ENCODE measurements around the gene PLA2G15.

The PLA2G15 gene

DNA sequence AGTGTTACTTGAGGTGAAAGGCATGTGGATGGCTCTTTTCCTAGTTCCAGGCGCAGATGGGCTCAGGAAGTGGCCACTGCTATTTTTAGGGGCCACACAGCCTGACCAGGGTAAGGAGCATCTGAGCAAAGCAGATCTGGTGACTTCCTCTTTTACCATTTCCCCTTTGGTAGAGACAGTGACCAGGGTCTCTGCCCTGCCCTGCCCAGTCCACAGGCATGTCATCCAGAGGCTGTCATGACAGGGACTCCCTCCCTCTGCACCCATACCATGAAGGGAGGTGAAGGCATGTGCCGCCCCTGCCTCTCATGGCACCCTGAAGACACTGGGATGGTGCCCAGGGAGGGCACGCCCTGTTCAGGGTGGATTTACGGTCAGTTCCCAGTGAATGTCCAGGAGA is 2.2 kb downstream of the PLA2G15 start:
- H3K4me3 ChIP-seq (ENCODE audit: low read length): no peak overlapping the region
- DNase-seq (ENCODE audit: low read depth, low spot score): no peak

- H3K4me3 ChIP-seq (ENCODE audit: low read length): no peak overlapping the region
- DNase-seq (ENCODE audit: low read depth, low spot score): no peak
Measured at GRCh38 chr16:68247932-68248331, 2.8 kb downstream of the PLA2G15 start.

DNA sequence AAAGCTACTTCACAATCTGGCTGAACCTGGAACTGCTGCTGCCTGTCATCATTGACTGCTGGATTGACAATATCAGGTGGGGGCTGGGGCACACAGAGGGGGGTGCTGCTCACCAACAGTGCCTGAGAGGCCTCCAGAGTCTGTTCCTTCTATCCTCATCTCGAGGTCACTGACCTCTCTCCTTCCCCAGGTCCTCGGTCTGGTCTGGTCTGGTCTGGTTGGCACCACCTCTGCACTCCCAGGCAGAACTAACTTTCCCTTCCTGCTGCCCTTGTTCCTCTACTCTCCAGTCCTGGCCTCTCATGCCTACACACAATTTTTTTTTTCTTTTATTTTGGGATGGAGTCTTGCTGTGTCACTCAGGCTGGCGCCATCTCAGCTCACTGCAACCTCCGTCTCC is 4.2 kb downstream of the PLA2G15 start:
- DNase-seq (ENCODE audit: low read depth, low spot score): no peak
- no peak overlapping the region for H3K4me3 ChIP-seq (ENCODE audit: low read length)

DNA sequence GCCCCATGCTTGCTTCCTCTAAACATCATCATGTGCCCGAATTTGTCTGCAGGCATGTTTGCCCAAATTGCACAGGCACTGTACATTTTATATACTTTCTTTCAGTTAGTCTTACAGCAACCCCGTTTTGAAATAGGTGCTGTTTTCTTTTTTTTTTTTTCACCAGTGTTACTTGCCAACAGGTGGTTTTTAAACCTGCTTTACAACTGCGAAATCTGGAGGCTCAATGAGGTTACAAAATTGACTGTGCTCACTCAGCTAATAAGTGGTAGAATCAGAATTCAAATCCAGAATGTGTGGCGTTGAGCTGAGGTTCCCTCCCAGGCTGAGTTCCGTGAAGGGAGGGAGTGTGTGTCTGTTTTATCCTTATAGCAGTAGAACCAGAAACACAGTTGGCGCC is 5.8 kb downstream of the PLA2G15 start:
- DNase-seq (ENCODE audit: low read depth, low spot score): no peak

DNA sequence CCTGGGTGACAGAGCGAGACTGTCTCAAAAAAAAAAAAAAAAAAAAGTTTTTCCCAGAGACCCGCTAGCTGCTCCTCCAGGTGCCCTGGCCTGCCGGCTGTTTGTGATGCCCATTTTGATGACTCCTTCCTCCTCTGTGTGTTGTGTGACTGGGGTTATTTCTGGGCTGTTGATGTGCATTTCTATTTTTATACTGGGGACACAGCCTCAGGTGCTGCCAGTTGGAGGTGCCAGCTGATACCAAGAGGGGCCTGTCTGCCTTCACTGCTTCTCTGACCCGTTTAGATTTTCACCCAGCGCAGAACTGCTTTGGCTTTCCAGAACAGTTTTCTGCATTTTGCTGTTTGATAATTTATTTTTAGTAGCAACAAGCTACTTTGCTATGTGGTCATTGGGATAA is 6.7 kb downstream of the PLA2G15 start:
- no peak for DNase-seq (ENCODE audit: low read depth, low spot score)
- no peak overlapping the region for H3K4me3 ChIP-seq (ENCODE audit: low read length)

More for the DNA sequence above, 5.8 kb downstream of the PLA2G15 start:
- H3K4me3 ChIP-seq (ENCODE audit: low read length): no peak overlapping the region

- no peak overlapping the region for H3K4me3 ChIP-seq (ENCODE audit: low read length)
- DNase-seq (ENCODE audit: low read depth, low spot score): no peak
Measured at GRCh38 chr16:68252383-68252782, 7.2 kb downstream of the PLA2G15 start.

- no peak for DNase-seq (ENCODE audit: low read depth, low spot score)
Measured at GRCh38 chr16:68253721-68254120, 8.5 kb downstream of the PLA2G15 start.

GRCh38 chr16:68255712-68256111 is 10.5 kb downstream of the PLA2G15 start:
- H3K4me3 ChIP-seq (ENCODE audit: low read length): no peak overlapping the region
- no peak for DNase-seq (ENCODE audit: low read depth, low spot score)

More at GRCh38 chr16:68253721-68254120, 8.5 kb downstream of the PLA2G15 start:
- no peak overlapping the region for H3K4me3 ChIP-seq (ENCODE audit: low read length)

GRCh38 chr16:68257251-68257905 is 12.2 kb downstream of the PLA2G15 start:
- H3K4me3 ChIP-seq (ENCODE audit: low read length): peak overlapping the region; percentile 31
- peak; percentile 96 for DNase-seq (ENCODE audit: low read depth, low spot score)

DNA sequence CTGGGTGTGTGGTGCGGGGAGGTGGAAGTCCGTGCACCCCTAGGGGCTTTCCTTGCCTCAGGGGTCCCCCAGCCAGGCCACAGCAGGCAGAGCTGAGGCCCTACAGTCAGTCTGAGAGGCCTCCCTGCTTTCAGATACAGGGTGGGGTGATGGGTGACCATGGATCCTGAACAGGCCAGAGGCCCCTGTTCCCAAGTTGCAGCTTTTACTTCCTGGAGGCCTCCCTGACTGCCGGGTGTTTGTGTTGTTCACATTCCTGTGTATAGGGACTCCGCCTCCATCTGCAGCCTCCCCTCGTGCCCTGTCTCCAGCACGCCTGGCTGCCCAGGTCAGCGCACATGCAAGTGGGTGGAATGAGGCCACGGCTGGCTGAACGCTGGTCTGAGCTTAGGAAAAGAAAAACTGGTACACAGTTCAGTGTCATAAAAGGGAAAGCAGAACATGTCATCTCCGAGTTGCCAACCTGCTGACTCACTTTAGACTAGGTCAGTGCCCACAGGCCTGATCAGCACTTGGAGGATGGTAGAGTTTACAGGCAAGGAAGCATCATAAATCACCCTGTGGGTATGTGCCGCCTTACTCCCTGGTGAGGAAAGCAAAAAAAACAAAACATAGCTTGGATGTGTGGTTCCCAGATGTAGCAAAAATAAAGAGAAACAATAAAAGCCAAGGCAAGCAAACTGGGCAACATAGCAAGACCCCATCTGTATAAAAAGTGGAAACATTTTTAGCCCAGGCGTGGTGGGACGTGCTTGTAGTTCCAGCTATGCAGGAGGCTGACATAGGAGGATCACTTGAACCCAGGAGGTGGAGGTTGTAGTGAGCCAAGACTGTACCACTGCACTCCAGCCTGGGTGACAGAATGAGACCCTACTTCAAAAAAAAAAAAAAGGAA is 13.0 kb downstream of the PLA2G15 start:
- peak overlapping the region; percentile 31 for H3K4me3 ChIP-seq (ENCODE audit: low read length)
- DNase-seq (ENCODE audit: low read depth, low spot score): no peak

GRCh38 chr16:68259007-68259825 is 14.0 kb downstream of the PLA2G15 start:
- DNase-seq (ENCODE audit: low read depth, low spot score): no peak
- H3K4me3 ChIP-seq (ENCODE audit: low read length): no peak overlapping the region

DNA sequence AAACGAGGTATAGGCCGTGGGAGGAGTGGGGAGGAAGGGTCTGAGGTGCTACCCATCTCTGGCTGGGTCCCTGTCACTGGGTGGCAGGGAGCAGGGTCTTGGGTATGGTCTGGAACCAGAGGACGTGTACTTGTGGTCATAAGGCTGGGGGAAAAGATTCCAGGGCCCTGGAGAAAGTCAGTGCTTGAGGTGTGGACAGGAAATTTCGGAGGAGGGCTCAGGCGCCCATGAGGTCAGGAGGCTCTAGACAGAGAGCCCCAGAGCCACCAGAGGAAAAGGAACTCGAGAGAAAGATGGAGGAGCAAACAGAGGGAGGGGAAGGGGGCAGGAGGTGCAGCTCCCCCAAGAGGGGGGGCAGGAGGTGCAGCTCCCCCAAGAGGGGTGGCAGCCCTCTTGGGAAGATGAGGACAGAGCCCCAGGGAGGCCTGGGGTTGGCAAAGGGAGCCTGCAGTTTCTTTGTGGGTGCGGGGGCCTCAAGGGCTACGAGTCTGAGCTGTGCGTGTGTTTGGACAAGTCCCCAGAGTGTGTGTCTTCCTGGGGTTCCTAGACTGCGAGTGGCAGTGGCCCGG is 18.5 kb downstream of the PLA2G15 start:
- H3K4me3 ChIP-seq (ENCODE audit: low read length): peak overlapping the region; percentile 93

DNA sequence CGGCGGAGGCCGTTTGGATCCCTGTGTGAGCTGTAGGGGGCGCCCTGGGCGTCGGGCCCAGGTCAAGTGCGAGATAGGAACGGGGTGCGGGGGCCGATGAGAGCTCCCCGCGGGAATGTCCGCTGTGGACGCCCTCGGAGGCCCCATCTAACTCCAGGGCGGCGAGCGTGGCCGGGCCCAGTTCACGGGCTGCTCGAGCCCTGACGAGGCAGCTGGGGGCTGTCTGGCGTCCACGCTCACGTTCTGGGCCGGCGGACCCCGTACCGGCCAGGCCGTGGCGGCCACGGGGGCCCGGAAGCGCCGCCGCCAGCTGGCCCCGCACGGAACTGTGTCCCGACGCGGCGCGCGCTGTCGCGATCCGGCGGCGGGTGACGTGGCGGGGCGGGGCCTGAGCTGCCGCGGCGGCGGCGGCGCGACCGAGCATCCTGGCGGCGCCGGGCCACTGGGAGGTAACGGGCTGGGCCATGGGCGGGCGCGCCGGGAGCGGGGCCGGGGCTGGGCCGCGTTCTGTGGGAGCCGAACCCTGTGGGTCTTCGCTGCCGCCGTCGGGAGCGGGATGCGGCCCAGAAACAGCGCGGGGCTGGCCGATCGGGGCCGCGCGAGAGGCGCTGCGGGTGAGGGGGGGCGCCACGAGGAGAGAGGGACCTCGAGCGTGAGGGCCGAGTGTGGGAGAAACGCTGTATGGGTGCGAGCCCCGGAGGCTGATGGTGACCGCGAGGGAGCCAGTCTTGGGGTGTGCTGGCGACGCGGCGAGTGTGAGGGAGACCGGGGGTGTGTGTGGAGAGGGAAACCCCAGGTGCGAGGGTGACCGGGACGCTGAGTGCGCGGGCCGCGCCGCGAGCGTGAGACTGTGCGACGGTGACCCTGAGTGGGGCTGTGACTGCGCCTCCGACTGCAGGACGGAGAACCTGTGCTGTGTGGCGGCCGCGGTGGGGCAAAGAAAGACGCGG is 19.2 kb downstream of the PLA2G15 start, which contains the start of gene SLC7A6:
Gene SLC7A6, plus strand, starts transcription at position 399 of the 950 bp plus-strand sequence. CDS start 10,201 bp downstream, outside the sequence.
- peak within 1 kb of the TSS; percentile 93 for H3K4me3 ChIP-seq (ENCODE audit: low read length)
- no peak for DNase-seq (ENCODE audit: low read depth, low spot score)

More for the DNA sequence above, 18.5 kb downstream of the PLA2G15 start:
- DNase-seq (ENCODE audit: low read depth, low spot score): no peak

DNA sequence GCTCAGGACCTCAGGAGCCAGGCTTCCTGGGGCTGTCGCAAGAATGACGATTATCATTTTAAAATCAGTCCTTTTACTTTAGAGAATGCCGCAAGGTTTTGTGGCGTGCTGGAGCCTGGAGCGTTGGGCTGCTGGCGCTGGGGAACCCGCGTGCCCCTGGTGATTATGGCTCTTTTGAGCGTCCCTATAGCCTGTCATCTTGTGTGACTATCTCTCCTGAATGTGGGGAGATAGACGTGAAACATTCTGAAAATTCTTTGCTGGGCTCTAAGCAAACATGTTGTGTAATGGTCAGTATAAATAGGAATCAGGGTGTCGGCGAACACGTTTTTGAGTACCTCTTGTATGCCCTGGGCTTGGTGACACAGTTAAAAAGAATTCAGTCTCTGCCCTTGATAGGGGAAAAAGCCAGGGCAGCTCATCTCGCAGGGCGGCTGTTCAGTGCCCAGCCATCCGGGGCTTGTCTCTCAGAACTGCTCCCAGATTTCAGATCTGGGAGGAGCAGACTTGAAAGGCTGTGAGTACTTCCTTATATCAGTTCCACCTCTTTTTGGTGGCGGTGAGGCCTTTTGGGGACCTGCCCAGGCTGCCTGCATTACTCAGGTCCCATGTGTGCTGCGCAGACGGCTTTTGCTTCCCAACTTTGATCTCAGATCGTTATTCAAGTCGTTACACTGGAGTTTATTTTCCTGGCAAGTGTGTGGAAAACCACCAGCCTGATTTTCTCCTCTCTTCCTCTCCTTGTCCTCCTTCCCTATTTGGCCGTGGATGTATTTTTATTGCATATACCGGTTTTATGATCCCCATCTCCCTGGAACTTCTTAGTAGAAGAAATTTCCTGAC is 20.1 kb downstream of the PLA2G15 start:
- H3K4me3 ChIP-seq (ENCODE audit: low read length): peak overlapping the region; percentile 93
- no peak for DNase-seq (ENCODE audit: low read depth, low spot score)

DNA sequence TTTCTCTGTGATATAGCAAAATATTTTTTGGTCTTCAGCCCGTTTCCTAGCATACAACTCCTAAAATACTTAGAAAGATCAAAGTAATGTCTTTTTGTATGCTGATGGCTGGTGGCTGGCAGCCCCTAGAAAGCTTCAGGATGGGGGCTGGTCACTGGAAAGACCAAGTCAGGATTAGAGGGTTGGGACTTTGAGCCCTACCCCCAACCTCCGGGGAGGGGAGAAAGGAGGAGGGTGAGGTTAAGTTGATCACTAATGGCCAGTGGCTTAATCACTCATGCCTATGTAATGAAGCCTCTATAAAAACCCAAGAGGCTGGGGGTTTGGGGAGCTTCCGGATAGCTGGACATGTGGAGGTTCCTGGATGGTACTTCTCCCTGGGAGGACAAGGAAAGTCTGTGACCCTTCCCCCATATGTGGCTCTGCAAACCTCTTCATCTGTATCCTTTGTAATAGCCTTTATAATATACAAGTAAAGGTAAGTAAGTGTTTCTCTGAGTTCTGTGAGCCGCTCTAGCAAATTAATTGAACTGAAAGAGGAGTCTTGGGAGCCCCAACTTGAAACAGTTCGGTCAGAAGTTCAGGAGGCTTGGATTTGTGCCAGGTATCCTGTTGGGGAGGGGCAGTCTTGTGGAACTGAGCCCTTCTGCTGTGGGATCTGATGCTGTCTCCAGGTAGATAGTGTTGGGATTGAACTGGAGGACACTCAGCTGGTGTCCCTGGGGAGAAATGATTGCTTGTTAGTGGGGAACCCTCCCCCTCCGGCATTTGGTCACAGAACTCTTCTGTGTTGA is 22.6 kb downstream of the PLA2G15 start:
- no peak overlapping the region for H3K4me3 ChIP-seq (ENCODE audit: low read length)
- DNase-seq (ENCODE audit: low read depth, low spot score): no peak

GRCh38 chr16:68269793-68270192 is 24.6 kb downstream of the PLA2G15 start:
- H3K4me3 ChIP-seq (ENCODE audit: low read length): no peak overlapping the region
- DNase-seq (ENCODE audit: low read depth, low spot score): no peak

Measured in Jurkat, Clone E6-1 (cell line).